Measurements from ENCODE around the gene RXFP4. TPM values are rescaled to one million over a fixed set of nuclear protein-coding genes. Genes with fewer than 3 reads are reported as not detected.

Gene RXFP4
- total and polyA plus RNA-seq, 9 of the 15 experiments (the other 6 are each of a cell fraction or from before 2014, with no cell fraction given): 0.64 TPM; not detected in 8

- 0 out of 4 replicates have a peak, but pooled peaks of 1 of the 2 experiments have one; percentile 5 for TF ChIP-seq RAD21 (CRISPR knock-in tag; conservative IDR thresholded peaks at IDR 0.05 in 1 of 2, IDR thresholded peaks at IDR 0.05 in 1 of 2)
- TF ChIP-seq MXD1 (CRISPR knock-in tag; IDR thresholded peaks at IDR 0.05; ENCODE audit: borderline replicate concordance, poor library complexity, severe bottlenecking): no peak
- TF ChIP-seq EP400 (IDR thresholded peaks at IDR 0.05): 0 out of 2 replicates have a peak, but pooled peaks have one; percentile 17
- TF ChIP-seq NRF1 (conservative IDR thresholded peaks at IDR 0.05 in 1 of 2, IDR thresholded peaks at IDR 0.05 in 1 of 2): peak; percentile 25 to 43; a peak in 2 of 4 replicates
- 0 out of 2 replicates have a peak, but pooled peaks have one; percentile 41 for TF ChIP-seq ZNF589 (CRISPR knock-in tag; IDR thresholded peaks at IDR 0.05; ENCODE audit: low read depth)
- TF ChIP-seq, protein P1, sequence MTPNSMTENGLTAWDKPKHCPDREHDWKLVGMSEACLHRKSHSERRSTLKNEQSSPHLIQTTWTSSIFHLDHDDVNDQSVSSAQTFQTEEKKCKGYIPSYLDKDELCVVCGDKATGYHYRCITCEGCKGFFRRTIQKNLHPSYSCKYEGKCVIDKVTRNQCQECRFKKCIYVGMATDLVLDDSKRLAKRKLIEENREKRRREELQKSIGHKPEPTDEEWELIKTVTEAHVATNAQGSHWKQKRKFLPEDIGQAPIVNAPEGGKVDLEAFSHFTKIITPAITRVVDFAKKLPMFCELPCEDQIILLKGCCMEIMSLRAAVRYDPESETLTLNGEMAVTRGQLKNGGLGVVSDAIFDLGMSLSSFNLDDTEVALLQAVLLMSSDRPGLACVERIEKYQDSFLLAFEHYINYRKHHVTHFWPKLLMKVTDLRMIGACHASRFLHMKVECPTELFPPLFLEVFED (CRISPR knock-in tag; conservative IDR thresholded peaks at IDR 0.05): peak; percentile 72; the same call in 1 of the 2 replicates
- no peak for TF ChIP-seq CREB5 (CRISPR knock-in tag; IDR thresholded peaks at IDR 0.05)
- no peak for TF ChIP-seq SRSF1 (IDR thresholded peaks at IDR 0.05; ENCODE audit: low read depth, low read length)
- peak; percentile 30; the same call in 1 of the 2 replicates for TF ChIP-seq L3MBTL2 (IDR thresholded peaks at IDR 0.05)
- TF ChIP-seq ZBTB40 (IDR thresholded peaks at IDR 0.05): 0 out of 2 replicates have a peak, but pooled peaks have one; percentile 28
- no peak for TF ChIP-seq ZBTB40 (CRISPR knock-in tag; IDR thresholded peaks at IDR 0.05)
- TF ChIP-seq ZEB2 (IDR thresholded peaks at IDR 0.05): 0 out of 2 replicates have a peak, but pooled peaks have one; percentile 36
- no peak for TF ChIP-seq NR2C2 (CRISPR knock-in tag; IDR thresholded peaks at IDR 0.05)
- peak; percentile 64 for TF ChIP-seq NR2C2 (tag; IDR thresholded peaks at IDR 0.05)
- TF ChIP-seq CREM (IDR thresholded peaks at IDR 0.05; ENCODE audit: low read depth): 0 out of 2 replicates have a peak, but pooled peaks have one; percentile 6
These were observed 901 bp upstream of the RXFP4 start (continued) for GRCh38 chr1:155940482-155940992.
